GM18508 (cell line): ENCODE data around the gene FNDC3B.

Experiments used
- ATAC-seq: cut with Tn5 transposase; IDR thresholded peaks from one replicate; pipeline ENCODE4 v1.9.1; 2021; ENCODE audit warnings: moderate number of reproducible peaks; ENCODE audit not compliant: insufficient read depth, unreplicated experiment

The FNDC3B gene

DNA sequence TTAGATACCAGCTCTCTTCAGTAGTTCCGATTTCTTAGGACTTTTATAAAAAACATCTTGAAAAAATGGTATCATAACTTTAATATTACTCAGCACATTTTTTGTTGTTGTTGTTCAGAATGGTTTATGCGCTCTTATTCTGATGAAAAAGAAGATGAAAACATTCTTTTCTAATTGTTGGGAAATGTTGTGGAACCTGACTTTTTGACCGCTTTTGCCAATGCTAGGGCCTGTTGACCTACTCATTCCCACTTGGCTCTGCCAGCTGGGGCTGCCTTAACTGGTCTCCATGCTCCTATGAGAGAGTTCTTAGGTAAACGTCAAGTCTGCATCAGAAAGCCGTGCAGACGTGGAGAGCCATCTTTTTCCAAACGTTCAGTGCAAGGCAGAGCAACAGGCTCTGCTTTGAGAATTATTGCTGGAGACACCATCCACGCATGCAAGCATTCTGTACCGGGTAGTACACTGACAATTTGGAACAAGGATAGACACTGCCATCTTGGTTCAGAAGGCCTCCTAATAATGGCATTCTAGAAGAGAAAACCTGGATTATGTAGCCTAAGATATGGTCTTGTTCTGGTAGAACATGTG is 232.1 kb downstream of the FNDC3B start:
- ATAC-seq = no peak

DNA sequence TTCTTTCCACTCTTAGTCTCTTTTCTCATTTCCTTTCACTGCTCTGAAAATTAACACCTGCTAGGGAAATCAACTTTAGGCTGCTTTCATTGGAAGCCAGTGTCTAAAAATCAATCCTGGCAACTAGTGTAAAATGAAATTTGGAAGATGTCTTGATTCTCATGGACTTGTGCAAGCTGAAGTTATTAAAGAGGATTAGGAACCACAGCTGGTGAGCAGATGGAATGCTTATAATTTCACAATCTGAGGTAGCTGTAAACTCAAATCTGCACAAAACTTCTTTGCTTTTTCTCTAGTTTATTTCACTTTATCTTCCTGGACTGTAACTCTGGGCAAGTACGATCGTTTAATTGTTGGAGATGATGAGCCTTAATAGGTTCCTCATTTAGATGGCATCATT is 233.3 kb downstream of the FNDC3B start:
- ATAC-seq = no peak

DNA sequence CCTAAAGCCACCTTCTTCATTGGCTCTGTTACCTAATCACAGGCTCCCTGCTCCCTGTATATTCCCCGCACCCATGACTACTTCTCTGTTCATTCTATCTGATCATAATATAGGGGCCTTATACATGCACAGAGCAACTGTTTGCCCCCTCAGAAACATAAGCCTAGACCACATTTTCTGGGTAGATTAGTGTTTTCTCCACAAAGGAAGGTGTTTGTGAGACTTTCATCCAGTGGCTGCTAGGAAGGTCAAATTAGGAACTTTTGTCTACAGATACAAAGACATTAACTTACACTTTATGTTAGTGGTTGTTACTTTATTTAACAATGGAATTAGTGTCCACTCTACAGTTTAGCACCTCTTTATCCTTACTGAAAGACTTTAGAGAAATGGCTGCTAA is 234.0 kb downstream of the FNDC3B start:
- no peak for ATAC-seq

- no peak for ATAC-seq
Observed at GRCh38 chr3:172274906-172275305, 235.5 kb downstream of the FNDC3B start.

DNA sequence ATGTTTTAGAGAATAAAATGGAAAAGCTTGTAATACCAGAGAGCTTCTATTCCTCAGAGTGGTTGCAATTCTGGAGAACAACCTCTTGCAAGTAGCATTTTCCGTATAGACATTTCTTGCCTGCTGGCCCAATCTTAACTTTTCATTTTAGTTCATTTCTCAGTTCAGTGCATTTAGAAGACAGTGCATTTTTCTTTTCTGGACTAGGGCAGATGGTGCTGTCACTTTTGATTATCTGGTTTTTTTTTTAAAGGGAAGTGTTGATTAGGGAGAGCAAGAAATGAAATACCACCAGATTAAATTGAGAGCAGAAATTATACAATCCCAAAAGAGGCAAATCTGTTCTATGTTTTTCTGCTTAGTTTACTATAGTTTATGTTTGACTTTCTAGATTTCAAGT is 236.2 kb downstream of the FNDC3B start:
- no peak for ATAC-seq

GRCh38 chr3:172276103-172276502 is 236.7 kb downstream of the FNDC3B start:
- no peak for ATAC-seq

DNA sequence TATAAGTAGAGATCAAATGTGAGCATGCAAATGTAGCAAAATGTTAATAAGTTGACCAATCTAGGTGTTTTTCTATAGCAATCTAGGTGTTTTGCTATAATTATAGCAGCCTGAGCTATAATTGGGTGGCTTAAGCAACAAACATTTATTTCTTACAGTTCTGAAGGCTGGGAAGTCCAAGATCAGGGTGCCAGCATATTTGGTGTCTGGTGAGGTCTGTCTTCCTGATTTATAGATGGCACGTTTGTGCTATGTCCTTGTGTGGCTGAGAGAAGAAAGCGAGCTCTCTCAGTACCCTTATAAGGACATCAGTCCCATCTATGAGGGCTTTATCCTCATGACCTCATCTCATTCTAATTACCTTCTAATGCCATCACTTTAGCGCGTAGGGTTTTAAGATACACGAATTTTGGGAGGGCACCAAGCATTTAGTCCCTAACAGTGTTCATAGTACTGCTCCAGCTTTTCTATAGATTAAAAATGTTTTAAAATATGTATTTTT is 237.8 kb downstream of the FNDC3B start:
- ATAC-seq = no peak

DNA sequence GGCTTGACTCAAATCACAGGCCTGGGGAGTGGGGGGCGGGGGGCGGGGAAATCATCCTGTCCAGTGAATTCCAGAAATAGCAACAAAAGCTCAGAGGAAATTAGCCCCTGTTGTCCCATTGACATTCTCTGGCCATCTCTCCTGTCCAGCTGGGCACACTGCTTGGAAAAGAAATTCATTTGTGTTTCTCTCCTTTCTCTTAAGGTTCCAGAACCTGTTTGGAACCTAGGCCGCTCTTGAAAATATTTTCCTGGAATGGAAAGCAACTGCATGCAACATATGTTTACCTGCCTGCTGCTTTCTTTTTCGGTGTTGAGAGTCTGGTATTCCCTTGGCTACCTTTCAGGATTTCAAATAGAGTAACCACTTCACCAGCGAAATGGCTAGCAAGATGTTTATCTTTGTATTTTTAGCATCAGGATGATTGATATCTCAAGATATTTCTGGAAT is 239.8 kb downstream of the FNDC3B start:
- no peak for ATAC-seq

- ATAC-seq = no peak
Observed at GRCh38 chr3:172279974-172280373, 240.6 kb downstream of the FNDC3B start.

GRCh38 chr3:172280406-172281051 is 241.2 kb downstream of the FNDC3B start:
- ATAC-seq = no peak

DNA sequence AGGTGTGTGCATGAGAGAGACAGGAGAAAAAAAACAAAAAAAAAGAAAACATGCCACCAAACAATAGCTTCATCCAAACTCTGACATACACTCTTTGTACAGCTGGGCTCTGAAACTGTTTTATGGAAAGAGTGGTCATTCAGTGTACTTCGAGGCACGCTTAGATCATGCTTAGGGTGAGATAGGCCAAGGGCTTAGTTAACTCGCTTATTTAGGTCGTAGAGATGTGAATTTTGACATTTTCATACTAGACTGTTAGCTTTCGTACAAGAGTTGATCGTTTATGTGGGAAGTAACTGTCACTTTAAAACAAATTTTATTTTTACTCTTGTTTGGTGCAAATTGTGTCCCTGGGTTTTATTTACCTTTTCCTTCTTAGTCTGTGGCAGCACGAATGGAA is 242.5 kb downstream of the FNDC3B start:
- ATAC-seq = no peak

- ATAC-seq = no peak
Observed at GRCh38 chr3:172282850-172283249, 243.5 kb downstream of the FNDC3B start.

DNA sequence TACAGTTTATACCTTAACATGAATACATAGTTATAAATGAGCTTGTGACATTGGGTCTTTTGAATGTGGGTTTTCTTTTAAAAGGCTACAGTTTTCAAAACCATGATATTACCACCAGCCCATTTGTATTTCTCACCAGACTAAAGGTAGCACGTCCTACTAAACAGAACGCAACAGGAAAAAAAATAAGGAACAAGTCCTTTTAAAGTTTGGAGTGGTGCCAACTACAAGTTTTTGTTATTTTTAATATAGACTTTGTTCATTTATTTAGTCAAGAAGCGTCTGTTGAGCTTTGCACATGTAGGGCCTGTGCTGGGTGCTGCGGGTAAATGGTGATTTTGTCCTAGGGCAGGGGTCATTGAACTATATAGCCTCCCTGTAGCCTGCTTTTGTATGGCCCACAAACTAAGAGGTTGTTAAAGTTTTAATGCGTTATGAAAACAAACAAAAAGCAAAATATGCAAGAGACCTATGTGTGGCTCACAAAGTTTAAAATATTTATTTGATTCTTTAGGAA is 244.5 kb downstream of the FNDC3B start:
- ATAC-seq = no peak

- ATAC-seq = no peak
Observed at GRCh38 chr3:172285844-172286243, 246.5 kb downstream of the FNDC3B start.

DNA sequence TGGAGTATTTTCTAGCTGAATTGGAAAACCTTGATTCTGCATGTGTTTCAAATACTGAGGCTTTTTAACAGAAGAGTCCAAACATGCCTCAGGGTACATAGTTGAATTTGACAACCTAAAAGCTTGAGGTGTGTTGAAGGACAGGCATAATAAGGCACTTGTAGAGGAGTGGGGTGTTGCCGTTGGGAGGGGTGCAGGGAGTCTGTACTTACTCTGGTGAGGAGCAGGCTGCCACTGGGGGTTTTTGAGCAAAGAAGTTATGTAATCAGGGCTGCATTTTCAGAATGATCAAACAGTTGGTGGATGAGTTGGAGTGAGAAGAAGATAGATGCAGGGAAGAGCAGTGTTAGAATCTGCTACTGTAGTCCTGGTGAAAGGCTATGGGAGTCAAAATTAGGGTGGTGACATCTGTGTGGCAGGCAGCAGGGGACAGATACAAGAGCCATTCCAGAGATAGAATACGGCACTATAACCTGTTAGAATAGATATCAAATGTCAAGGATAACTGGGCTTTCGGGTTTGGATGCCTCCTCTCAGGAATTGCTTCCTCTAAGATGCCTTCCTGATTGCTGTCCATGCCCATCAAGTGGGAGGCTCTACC is 247.3 kb downstream of the FNDC3B start:
- ATAC-seq = no peak

DNA sequence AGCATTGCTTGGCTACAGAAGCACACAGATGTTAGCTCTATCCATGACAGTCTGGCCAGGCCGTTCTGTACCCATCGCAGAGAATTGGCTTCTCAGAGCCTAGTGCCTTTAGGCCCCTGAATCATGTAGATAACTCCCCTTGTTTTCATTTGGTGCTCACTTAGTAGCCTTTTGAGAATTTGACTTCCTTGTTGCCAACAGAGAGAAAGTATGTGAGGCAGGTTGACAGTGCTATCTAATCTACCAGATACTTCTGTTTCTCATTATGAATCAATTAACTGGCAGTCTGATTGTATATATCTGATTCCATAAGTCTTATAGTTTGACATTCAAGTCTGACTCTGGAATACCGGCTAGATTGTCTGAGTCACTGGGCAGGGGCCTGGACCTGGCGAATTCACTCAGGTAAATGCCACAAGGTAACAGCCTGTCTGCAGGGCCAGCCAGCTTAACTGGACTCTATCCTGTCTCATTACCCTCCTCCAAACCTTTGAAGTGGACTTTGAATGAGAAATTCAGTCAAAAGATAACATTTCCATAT is 248.6 kb downstream of the FNDC3B start:
- ATAC-seq = no peak

DNA sequence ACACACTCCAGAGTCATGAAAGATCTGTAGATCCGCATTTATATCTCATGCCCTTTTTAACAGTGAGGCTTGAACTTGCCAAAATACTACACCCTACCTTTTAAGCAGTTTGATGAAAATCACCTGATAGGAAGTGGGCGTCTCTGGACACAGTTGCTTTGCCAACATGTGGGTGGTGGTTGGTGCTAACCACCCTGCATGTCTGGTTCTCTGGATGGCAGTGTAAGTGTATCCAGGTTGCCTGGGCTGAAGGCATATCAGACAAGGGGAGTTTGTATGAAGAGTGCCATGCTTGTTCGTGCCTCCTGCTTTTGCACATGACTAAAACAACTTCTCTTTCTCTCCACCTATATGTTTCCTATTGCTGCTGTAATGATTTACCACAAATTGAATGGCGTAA is 249.3 kb downstream of the FNDC3B start:
- ATAC-seq = no peak

- ATAC-seq = no peak
Observed at GRCh38 chr3:172289583-172289982, 250.2 kb downstream of the FNDC3B start.

- no peak for ATAC-seq
Observed at GRCh38 chr3:172290457-172290856, 251.1 kb downstream of the FNDC3B start.

DNA sequence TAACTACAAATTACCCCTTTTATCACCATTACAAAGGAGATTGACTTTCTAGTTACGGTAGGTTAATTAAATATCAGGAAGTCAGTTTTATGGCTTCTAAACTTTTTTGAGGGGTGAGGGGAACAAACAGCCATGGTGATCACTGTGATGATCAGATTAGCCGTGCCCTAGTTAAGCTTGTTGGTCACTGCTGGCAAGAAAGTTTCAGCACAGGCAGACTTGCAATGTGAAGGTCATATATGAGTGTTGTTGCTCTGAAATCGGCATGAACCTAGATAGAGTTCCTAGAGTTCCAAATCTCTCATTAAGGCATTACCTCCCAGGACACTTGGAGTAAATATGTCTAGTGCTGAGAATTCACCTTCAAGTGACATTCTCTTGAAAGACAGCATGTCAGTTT is 252.3 kb downstream of the FNDC3B start:
- no peak for ATAC-seq

- ATAC-seq = no peak
Observed at GRCh38 chr3:172292422-172292821, 253.0 kb downstream of the FNDC3B start.
